A549 (cell line): ENCODE measurements around the gene TPPP3. TPM values are rescaled to one million over a fixed set of nuclear protein-coding genes. Genes with fewer than 3 reads are reported as not detected.

ENCODE experiments used
- ATAC-seq, 2 experiments: fragments of 200-7000 bp in 1 of 2; fragments of >200 bp in 1 of 2; cut with Nextera tagmentation in 1 of 2; cut with Tn5 transposase in 1 of 2; 3 replicates each; pipeline versions ENCODE4 v1.8.0 to v1.9.1; 2018 to 2020; ENCODE audit warnings: mild to moderate bottlenecking in 1 of 2, moderate library complexity in 1 of 2
- CTCF ChIA-PET: fragments of 300-600 bp; sonication (Branson Sonifier 250); formaldehyde crosslinking; extraction: SDS; loops from one replicate; lab custom pipeline; 2021; ENCODE audit warnings: antibody characterized with exemption, inconsistent platforms; lab: Yijun Ruan, JAX
- POLR2A ChIA-PET: fragments of 350-600 bp; formaldehyde crosslinking; extraction: SDS; loops from one replicate; lab custom pipeline; 2021; ENCODE audit warnings: antibody characterized with exemption, inconsistent platforms; lab: Yijun Ruan, JAX
- DNase-seq, 2 experiments: peaks; one replicate each; pipeline versions ENCODE4 v3.0.0 to v3.0.0-alpha.2; 2011 to 2016; ENCODE audit warnings: low read depth in 1 of 2, low spot score in 1 of 2
- FAIRE-seq: peaks from 2 replicates; lab custom pipeline; 2011; peaks lifted over from hg19 to GRCh38; lab: Jason Lieb, UNC
- H3K27ac ChIP-seq, 2 experiments: fragments of >200 bp; sonication (Bioruptor Twin); formaldehyde crosslinking; 3 replicates each; pipeline ENCODE4 v1.5.1; 2016 to 2017
- H3K4me1 ChIP-seq: fragments of >200 bp; sonication (Bioruptor Twin); formaldehyde crosslinking; 3 replicates; pipeline ENCODE4 v1.6.1; 2016
- H3K4me2 ChIP-seq: fragments of >200 bp; sonication (Bioruptor Twin); formaldehyde crosslinking; 3 replicates; pipeline ENCODE4 v1.6.1; 2016
- H3K4me3 ChIP-seq: fragments of >200 bp; sonication (Bioruptor Twin); formaldehyde crosslinking; 3 replicates; pipeline ENCODE4 v1.5.1; 2016
- H3K9me3 ChIP-seq: fragments of >200 bp; sonication (Bioruptor Twin); formaldehyde crosslinking; 3 replicates; pipeline ENCODE4 v1.6.1; 2016
- CBX8 ChIP-seq: fragments of 200-600 bp; sonication (generic); IDR thresholded peaks from 2 replicates; pipeline ENCODE4 v1.6.1; 2016
- EHF ChIP-seq: fragments of 250-450 bp; sonication (Bioruptor Pico); IDR thresholded peaks from 2 replicates; pipeline ENCODE4 v1.5.0; 2020; ENCODE audit warnings: mild to moderate bottlenecking
- ELK1 ChIP-seq: fragments of 150-350 bp; IDR thresholded peaks from 2 replicates; pipeline ENCODE4 v1.6.1; 2014; ENCODE audit warnings: low read depth, mild to moderate bottlenecking, low read length
- EP300 ChIP-seq, 2 experiments: fragments of >200 bp; sonication (Bioruptor Twin); formaldehyde crosslinking; IDR thresholded peaks; 2 replicates in 1 of 2; 3 replicates in 1 of 2; pipeline ENCODE4 v1.6.1; 2016 to 2017
- ESRRA ChIP-seq: fragments of 150-350 bp; IDR thresholded peaks from 2 replicates; pipeline ENCODE4 v1.6.1; 2014; ENCODE audit warnings: mild to moderate bottlenecking, low read length, borderline replicate concordance
- HEYL ChIP-seq: fragments of 250-450 bp; sonication (Bioruptor Pico); IDR thresholded peaks from 2 replicates; pipeline ENCODE4 v1.8.0; 2021; ENCODE audit warnings: mild to moderate bottlenecking, moderate library complexity
- HMGXB4 ChIP-seq: fragments of 250-450 bp; sonication (Bioruptor Pico); IDR thresholded peaks from 2 replicates; pipeline ENCODE4 v1.5.0; 2021; ENCODE audit warnings: mild to moderate bottlenecking, moderate library complexity, borderline replicate concordance
- JUNB ChIP-seq: fragments of >200 bp; sonication (Bioruptor Twin); formaldehyde crosslinking; IDR thresholded peaks from 2 replicates; pipeline ENCODE4 v1.6.1; 2016
- KDM1A ChIP-seq: fragments of 200-600 bp; sonication (generic); IDR thresholded peaks from 2 replicates; pipeline ENCODE4 v1.6.1; 2016; ENCODE audit warnings: low read depth, mild to moderate bottlenecking
- MAFK ChIP-seq: fragments of 450-650 bp; IDR thresholded peaks from 2 replicates; pipeline ENCODE4 v1.6.1; 2014; ENCODE audit not compliant: partially characterized antibody
- PHF8 ChIP-seq: fragments of 200-600 bp; sonication (generic); IDR thresholded peaks from 2 replicates; pipeline ENCODE4 v1.6.1; 2016; ENCODE audit warnings: low read depth, mild to moderate bottlenecking, antibody characterized with exemption, moderate library complexity, borderline replicate concordance
- RAD21 ChIP-seq, 2 experiments: fragments of >200 bp in 1 of 2; sonication (Bioruptor Twin) in 1 of 2; formaldehyde crosslinking in 1 of 2; IDR thresholded peaks in 1 of 2; conservative IDR thresholded peaks in 1 of 2; 2 replicates in 1 of 2; 3 replicates in 1 of 2; pipeline ENCODE4 v1.6.1; 2012 to 2018; ENCODE audit warnings: inconsistent platforms in 1 of 2
- RCOR1 ChIP-seq: fragments of 150-350 bp; IDR thresholded peaks from 2 replicates; pipeline ENCODE4 v1.6.1; 2014; ENCODE audit warnings: antibody characterized with exemption, low read length, low read depth
- SMC3 ChIP-seq: fragments of >200 bp; sonication (Bioruptor Twin); formaldehyde crosslinking; IDR thresholded peaks from 3 replicates; pipeline ENCODE4 v1.6.1; 2018; ENCODE audit warnings: inconsistent platforms
- USF2 ChIP-seq: fragments of 450-650 bp; IDR thresholded peaks from 2 replicates; pipeline ENCODE4 v1.6.1; 2014; ENCODE audit warnings: antibody characterized with exemption
- ZC3H11A ChIP-seq: fragments of 450-650 bp; IDR thresholded peaks from 2 replicates; pipeline ENCODE4 v1.6.1; 2014; ENCODE audit warnings: antibody characterized with exemption, mild to moderate bottlenecking
- WGBS: methylation state at CpG from one replicate; pipeline ENCODE4 v1.1.6; 2017; ENCODE audit errors: missing lambda C conversion rate; 5-methylcytosine and 5-hydroxymethylcytosine counted together
- polyA plus RNA-seq, 4 experiments: library from polyadenylated mRNA; depleted of rRNA in 3 of 4; stranded (reverse); fragments of >200 nt; fragmentation: RNase III in 1 of 4; extraction: RNeasy Plus Mini Kit Qiagen cat#74134 plus additional on column Dnase treatment in 1 of 4; gene quantifications; 2 replicates in 3 of 4; 3 replicates in 1 of 4; pipeline ENCODE4 v1.2.3, GENCODE V29; 2011 to 2017
- TF ChIP-seq, protein P1 (sequence below): fragments of >200 bp; sonication (Bioruptor Twin); formaldehyde crosslinking; IDR thresholded peaks from 3 replicates; pipeline ENCODE4 v1.5.1; 2016

The TPPP3 gene
- polyA plus RNA-seq, 2 of the 4 experiments (the other 2 are of a cell fraction), result 9.4 to 10.9 TPM

GRCh38 chr16:67407176-67407787, 14.0 kb upstream of the TPPP3 start:
- no peaks in the 10 kb centered on the region for H3K9me3 ChIP-seq
- ATAC-seq (no peak; a peak in 1 of 6 replicates), DNase-seq (no peak), FAIRE-seq (no peak)
- 88% methylated on average over 7 of the region's 7 CpGs for WGBS
- H3K4me3 ChIP-seq, result no peak overlapping the region
- ChIA-PET POLR2A (interaction anchor here (0.6 kb wide), 1 partner anchor 72 kb away, joined by 3 read pairs; no protein-coding TSS in a partner anchor), CTCF (interaction anchor here (0.6 to 3.6 kb wide), 11 partner anchors 8 to 825 kb away, joined by 3 to 17 read pairs (median 4); partner anchors contain the start of gene ZDHHC1)
- H3K4me1 ChIP-seq, result peaks cover 11% of the 10 kb centered on the region; the same call in 2 of the 3 replicates
- no peak overlapping the region for H3K4me2 ChIP-seq
- no peak overlapping the region for H3K27ac ChIP-seq
- TF ChIP-seq USF2 (no peak), SMC3 (no peak), CBX8 (no peak), ZC3H11A (no peak), JUNB (no peak), KDM1A (no peak), RAD21 (conservative IDR thresholded peaks at IDR 0.05 in 1 of 2, IDR thresholded peaks at IDR 0.05 in 1 of 2) (no peak), HEYL (CRISPR knock-in tag) (no peak), ELK1 (no peak), RCOR1 (no peak), PHF8 (no peak), EP300 (IDR thresholded peaks at IDR 0.05) (no peak), ESRRA (no peak)
- TF ChIP-seq, protein P1, sequence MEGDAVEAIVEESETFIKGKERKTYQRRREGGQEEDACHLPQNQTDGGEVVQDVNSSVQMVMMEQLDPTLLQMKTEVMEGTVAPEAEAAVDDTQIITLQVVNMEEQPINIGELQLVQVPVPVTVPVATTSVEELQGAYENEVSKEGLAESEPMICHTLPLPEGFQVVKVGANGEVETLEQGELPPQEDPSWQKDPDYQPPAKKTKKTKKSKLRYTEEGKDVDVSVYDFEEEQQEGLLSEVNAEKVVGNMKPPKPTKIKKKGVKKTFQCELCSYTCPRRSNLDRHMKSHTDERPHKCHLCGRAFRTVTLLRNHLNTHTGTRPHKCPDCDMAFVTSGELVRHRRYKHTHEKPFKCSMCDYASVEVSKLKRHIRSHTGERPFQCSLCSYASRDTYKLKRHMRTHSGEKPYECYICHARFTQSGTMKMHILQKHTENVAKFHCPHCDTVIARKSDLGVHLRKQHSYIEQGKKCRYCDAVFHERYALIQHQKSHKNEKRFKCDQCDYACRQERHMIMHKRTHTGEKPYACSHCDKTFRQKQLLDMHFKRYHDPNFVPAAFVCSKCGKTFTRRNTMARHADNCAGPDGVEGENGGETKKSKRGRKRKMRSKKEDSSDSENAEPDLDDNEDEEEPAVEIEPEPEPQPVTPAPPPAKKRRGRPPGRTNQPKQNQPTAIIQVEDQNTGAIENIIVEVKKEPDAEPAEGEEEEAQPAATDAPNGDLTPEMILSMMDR, result no peak

GRCh38 chr16:67406111-67406971, 13.0 kb upstream of the TPPP3 start:
- Histone ChIP-seq H3K9me3 (no peaks in the 10 kb centered on the region), H3K27ac (no peak overlapping the region), H3K4me2 (no peak overlapping the region), H3K4me1 (peaks cover 11% of the 10 kb centered on the region; the same call in 2 of the 3 replicates), H3K4me3 (no peak overlapping the region)
- 91% methylated on average over 14 of the region's 18 CpGs for WGBS
- ATAC-seq (peak in 1 of 2 experiments; percentile 44; a peak in 3 of 6 replicates), FAIRE-seq (no peak), DNase-seq (no peak)
- CTCF ChIA-PET, result interaction anchor here (0.9 to 3.6 kb wide), 9 partner anchors 7 to 121 kb away, joined by 3 to 17 read pairs (median 4); partner anchors contain the start of gene ZDHHC1
- POLR2A ChIA-PET, result no interaction called here
- TF ChIP-seq SMC3 (no peak), EHF (CRISPR knock-in tag) (no peak), HMGXB4 (CRISPR knock-in tag) (no peak), MAFK (no peak)
